Activated naive CD8-positive, alpha-beta T cell treated with anti-CD3 and anti-CD28 coated beads, Interleukin-2, amount 50 U/mL, for 24 hours (primary cell): Measurements from ENCODE around the gene SOX8.

Experiments used
- ATAC-seq: fragments of 150-1000 bp; cut with Tn5 transposase; one replicate; pipeline ENCODE4 v1.10.0; 2021
- DNase-seq: peaks from one replicate; pipeline ENCODE4 v3.0.0; 2021
- H3K27ac Mint-ChIP-seq: one replicate; pipeline ENCODE4 v1.8.0; 2021; ENCODE audit warnings: mild to moderate bottlenecking, mixed read lengths
- H3K27me3 Mint-ChIP-seq: one replicate; pipeline ENCODE4 v1.8.0; 2021; ENCODE audit warnings: mixed read lengths
- H3K36me3 Mint-ChIP-seq: one replicate; pipeline ENCODE4 v1.8.0; 2021; ENCODE audit warnings: low read depth, mixed read lengths
- H3K4me1 Mint-ChIP-seq: one replicate; pipeline ENCODE4 v1.8.0; 2021; ENCODE audit warnings: mixed read lengths
- H3K4me3 Mint-ChIP-seq: one replicate; pipeline ENCODE4 v1.8.0; 2021; ENCODE audit warnings: mild to moderate bottlenecking, moderate library complexity, mixed read lengths
- H3K9me3 Mint-ChIP-seq: one replicate; pipeline ENCODE4 v1.8.0; 2021; ENCODE audit warnings: mixed read lengths

Gene SOX8

DNA sequence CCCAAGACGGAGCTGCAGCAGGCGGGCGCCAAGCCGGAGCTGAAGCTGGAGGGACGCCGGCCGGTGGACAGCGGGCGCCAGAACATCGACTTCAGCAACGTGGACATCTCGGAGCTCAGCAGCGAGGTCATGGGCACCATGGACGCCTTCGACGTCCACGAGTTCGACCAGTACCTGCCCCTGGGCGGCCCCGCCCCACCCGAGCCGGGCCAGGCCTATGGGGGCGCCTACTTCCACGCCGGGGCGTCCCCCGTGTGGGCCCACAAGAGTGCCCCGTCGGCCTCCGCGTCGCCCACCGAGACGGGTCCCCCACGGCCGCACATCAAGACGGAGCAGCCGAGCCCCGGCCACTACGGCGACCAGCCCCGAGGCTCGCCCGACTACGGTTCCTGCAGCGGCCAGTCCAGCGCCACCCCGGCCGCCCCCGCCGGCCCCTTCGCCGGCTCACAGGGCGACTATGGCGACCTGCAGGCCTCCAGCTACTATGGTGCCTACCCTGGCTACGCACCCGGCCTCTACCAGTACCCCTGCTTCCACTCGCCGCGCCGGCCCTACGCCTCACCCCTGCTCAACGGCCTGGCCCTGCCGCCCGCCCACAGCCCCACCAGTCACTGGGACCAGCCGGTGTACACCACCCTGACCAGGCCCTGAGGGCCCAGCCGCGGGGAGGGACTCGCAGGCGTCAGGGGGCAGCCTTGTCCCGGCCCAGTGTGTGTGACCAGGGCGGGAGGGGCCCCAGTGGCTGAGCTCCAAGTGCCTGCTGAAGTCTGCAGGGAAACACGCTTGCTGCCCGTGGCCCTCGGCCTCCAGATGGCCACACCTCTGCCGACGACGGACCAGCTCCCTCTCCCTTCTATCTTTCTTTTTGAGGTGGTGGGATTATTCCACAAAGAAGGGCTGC, 3.4 kb downstream of the SOX8 start:
- H3K4me3 Mint-ChIP-seq = no peak overlapping the region

DNA sequence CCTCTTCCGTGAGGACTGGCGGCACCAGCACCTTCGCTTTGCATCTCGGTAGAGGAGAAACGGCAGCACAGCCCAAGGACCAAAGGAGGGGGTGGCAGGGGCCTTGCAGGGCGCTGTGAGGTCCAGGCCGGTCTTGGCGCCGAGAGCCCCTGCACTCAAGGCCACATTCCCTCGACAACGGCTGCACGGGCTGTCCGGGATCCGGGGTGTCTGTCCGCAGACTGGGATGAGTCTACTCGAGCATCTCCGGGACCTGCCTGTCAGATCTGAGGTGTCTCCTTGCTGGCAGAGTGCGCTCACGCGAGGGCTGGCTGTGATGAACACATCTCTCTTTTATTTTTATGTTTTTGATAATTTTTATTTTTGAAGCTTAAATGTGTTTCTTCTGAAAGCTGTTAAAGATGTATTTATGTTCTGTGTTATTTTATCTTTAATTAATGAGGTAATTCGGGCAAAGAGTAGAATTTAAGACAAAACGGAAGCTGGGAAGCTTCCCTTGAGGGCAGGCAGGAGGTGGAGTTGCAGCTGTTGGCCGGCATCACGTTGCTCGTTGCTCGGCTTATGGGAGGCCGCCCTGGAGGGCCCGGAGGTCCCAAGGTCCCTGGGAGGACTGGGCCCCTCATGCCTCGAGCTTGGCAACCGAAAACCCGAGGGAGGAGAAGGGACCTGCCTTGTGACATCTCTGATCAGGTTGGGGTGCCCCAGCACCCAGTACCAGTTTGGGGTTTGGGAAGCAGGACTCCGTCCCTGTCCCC, 4.3 kb downstream of the SOX8 start:
- H3K4me3 Mint-ChIP-seq = no peak overlapping the region
- ATAC-seq (no peak), DNase-seq (no peak)
- peaks cover 12% of the 10 kb centered on the region for H3K4me1 Mint-ChIP-seq
- no peaks in the 10 kb centered on the region for H3K36me3 Mint-ChIP-seq
- H3K9me3 Mint-ChIP-seq = no peaks in the 10 kb centered on the region
- H3K27ac Mint-ChIP-seq = no peak overlapping the region
- H3K27me3 Mint-ChIP-seq = peaks cover 4% of the 10 kb centered on the region

More for the DNA sequence above, 3.4 kb downstream of the SOX8 start:
- Mint-ChIP-seq H3K9me3 (no peaks in the 10 kb centered on the region), H3K36me3 (no peaks in the 10 kb centered on the region), H3K4me1 (peaks cover 12% of the 10 kb centered on the region), H3K27me3 (peaks cover 4% of the 10 kb centered on the region), H3K27ac (no peak overlapping the region)
- no peak for DNase-seq
- ATAC-seq = no peak

DNA sequence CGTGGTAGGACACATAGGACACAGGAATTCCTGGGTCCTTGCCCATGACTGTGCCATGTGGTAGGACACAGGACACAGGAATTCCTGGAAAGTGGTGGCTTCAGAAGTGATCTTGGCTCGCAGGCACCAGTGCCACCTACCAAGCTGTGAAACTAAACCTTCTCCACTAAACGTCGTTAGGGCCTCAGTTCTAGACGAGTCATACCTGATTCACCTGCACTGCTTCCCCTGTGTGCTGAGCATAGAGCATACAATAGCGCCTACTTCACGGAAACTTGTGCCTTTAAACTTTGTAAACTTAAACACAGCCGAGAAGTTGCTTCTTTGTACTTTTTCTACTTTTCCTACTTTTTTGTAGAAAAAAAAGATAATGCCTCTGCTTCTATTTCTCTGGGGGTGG, 4.8 kb downstream of the SOX8 start:
- Mint-ChIP-seq H3K36me3 (no peaks in the 10 kb centered on the region), H3K27me3 (peaks cover 4% of the 10 kb centered on the region), H3K9me3 (no peaks in the 10 kb centered on the region), H3K4me1 (peaks cover 10% of the 10 kb centered on the region), H3K27ac (no peak overlapping the region), H3K4me3 (no peak overlapping the region)
- DNase-seq (no peak), ATAC-seq (peak; percentile 75)

DNA sequence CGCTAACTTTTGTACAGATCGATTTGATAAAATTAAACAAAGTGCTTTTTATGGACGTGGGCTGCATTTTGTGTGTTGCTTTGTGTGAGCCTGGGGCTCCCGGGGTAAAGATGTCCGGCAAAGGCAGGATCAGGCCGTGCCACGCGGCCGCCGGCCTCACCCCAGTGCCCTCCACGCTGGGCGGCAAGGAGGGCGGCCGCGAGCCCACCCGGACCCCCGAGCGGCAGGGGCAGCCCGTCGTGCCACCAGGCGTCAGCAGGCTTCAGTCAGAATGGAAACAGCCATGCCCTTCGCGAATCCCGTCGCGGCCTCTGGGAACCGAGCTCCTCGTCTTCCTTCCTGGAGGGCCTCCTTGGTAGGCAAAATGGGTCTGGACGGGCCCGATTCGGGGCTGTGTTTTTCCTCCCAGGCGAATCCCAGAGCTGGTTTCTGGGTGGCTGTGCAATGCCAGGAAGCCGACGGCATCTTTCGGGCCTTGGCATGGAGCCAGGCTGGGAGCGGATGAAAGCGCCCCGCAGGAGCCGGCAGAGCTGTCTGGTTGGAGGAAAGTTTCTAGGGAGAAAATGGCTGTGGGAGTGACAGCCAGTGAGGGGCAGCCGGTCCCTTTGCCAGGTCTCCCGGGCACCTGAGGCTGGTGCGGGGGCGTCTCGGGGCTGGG, 5.5 kb downstream of the SOX8 start:
- DNase-seq (no peak), ATAC-seq (no peak)
- H3K36me3 Mint-ChIP-seq = no peaks in the 10 kb centered on the region
- peaks cover 4% of the 10 kb centered on the region for H3K27me3 Mint-ChIP-seq
- no peak overlapping the region for H3K4me3 Mint-ChIP-seq
- H3K27ac Mint-ChIP-seq = no peak overlapping the region
- peaks cover 10% of the 10 kb centered on the region for H3K4me1 Mint-ChIP-seq
- H3K9me3 Mint-ChIP-seq = no peaks in the 10 kb centered on the region

GRCh38 chr16:987906-988305, 6.3 kb downstream of the SOX8 start:
- no peak overlapping the region for H3K4me3 Mint-ChIP-seq
- ATAC-seq (no peak), DNase-seq (no peak)
- H3K4me1 Mint-ChIP-seq = peaks cover 10% of the 10 kb centered on the region
- H3K9me3 Mint-ChIP-seq = no peaks in the 10 kb centered on the region
- peaks cover under 1% of the 10 kb centered on the region for H3K27me3 Mint-ChIP-seq
- no peak overlapping the region for H3K27ac Mint-ChIP-seq
- no peaks in the 10 kb centered on the region for H3K36me3 Mint-ChIP-seq

GRCh38 chr16:988471-989353, 7.1 kb downstream of the SOX8 start:
- Mint-ChIP-seq H3K4me1 (peaks cover 10% of the 10 kb centered on the region), H3K27me3 (no peaks in the 10 kb centered on the region), H3K36me3 (no peaks in the 10 kb centered on the region), H3K9me3 (no peaks in the 10 kb centered on the region), H3K27ac (no peak overlapping the region), H3K4me3 (no peak overlapping the region)
- no peak for DNase-seq
- no peak for ATAC-seq

GRCh38 chr16:989354-989814, 7.8 kb downstream of the SOX8 start:
- Mint-ChIP-seq H3K36me3 (no peaks in the 10 kb centered on the region), H3K9me3 (no peaks in the 10 kb centered on the region), H3K4me3 (no peak overlapping the region), H3K27ac (no peak overlapping the region), H3K4me1 (peaks cover 12% of the 10 kb centered on the region), H3K27me3 (no peaks in the 10 kb centered on the region)
- DNase-seq (no peak), ATAC-seq (no peak)

DNA sequence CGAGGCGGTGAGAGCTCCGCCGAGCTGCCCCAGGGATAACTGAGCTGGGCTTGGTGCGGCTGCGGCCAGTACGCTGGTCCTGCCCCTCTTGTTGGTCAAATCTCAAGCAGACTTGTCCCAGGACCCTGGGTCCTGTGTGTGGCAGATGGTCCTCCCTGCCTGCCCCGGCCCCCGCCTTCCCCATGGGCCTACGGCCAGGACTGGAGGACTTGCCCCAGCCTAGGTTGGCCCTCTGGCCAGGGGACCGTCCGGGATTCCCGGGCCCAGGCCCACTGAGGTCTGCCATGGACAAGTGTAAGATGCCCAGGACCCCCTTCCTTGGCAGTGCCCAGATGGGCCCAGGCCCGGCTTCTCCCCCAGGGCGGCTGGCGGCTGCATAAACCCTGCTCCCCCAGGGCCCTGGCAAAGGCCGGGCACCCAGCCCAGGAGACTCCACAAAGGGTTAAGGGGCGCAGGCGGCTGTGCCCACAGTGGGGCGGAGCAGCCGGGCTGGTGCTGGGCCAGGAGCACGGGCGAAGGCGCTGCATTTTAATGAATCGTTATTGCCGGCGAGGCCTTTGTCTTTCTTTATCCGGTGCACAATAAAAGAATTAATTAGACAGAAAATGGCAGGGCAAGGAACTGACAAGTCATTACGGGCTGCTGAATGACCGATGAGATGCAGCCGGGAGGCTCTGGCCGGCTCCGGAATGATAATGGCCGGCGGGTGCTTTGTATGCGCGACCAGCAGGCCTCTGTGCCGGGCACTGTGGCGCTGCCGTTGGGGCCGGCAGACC, 9.1 kb downstream of the SOX8 start:
- DNase-seq (no peak), ATAC-seq (no peak)
- Mint-ChIP-seq H3K9me3 (no peaks in the 10 kb centered on the region), H3K27me3 (peaks cover 3% of the 10 kb centered on the region), H3K4me3 (no peak overlapping the region), H3K27ac (no peak overlapping the region), H3K4me1 (peaks cover 23% of the 10 kb centered on the region), H3K36me3 (peaks cover 3% of the 10 kb centered on the region)

DNA sequence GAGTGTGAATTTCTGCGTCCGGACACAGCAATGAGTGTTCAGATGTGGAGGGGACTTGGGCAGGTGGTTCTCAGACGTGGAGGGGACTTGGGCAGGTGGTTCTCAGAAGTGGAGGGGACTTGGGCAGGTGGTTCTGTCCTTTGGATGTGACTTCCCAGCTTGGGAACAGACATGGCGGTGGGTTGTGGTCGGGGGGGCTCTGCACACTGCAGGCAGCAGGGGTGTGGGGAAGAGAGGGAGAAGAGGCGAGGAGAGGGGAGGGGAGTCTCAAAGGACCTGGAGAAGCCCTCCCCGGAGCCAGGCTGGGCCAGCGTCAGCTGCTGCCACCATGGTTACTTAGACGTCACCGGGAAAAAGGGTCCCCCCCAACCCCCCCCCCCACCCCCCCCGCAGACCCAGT, 9.8 kb downstream of the SOX8 start:
- Mint-ChIP-seq H3K4me3 (no peak overlapping the region), H3K4me1 (peaks cover 24% of the 10 kb centered on the region), H3K27ac (no peak overlapping the region), H3K9me3 (no peaks in the 10 kb centered on the region), H3K27me3 (peaks cover 6% of the 10 kb centered on the region), H3K36me3 (peaks cover 3% of the 10 kb centered on the region)
- DNase-seq (no peak), ATAC-seq (no peak)

DNA sequence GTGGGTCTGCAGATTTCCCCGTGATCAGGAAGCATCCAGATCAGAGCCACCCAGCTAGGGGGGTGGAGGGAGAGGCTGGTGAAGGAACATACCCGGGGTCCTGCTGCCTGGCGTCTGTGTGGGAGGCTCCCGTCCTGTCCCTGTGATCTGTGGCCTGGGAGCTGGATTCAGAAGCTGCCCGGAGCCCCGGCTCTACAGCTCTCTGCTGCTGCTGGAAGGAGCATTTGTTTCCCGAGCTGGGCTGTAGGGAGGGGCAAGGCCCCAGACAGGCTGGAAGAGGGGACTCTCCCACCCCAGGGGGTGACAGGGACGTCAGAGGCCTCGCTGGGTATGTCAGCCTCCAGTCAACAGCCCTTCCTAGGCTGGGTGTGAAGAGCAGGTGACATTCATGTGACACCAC, 10.2 kb downstream of the SOX8 start:
- Mint-ChIP-seq H3K27ac (no peak overlapping the region), H3K9me3 (no peaks in the 10 kb centered on the region), H3K4me3 (no peak overlapping the region), H3K27me3 (peaks cover 8% of the 10 kb centered on the region), H3K4me1 (peaks cover 24% of the 10 kb centered on the region), H3K36me3 (peaks cover 3% of the 10 kb centered on the region)
- DNase-seq (no peak), ATAC-seq (no peak)

DNA sequence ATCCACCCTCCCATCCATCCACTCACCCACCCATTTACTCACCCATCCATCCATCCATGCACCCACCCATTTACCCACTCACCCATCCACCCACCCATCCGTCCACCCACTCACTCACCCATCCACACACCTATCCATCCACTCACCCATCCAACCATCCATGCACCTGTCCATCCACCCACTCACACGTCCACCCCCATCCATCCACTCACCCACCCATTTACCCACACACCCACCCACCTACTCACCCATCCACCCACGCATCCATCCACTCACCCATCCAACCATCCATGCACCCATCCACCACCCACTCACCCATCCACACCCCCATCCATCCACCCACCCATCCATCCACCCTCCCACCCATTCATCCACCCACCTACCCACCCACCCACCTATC, 12.2 kb downstream of the SOX8 start:
- no peaks in the 10 kb centered on the region for H3K9me3 Mint-ChIP-seq
- H3K27me3 Mint-ChIP-seq = peaks cover 11% of the 10 kb centered on the region
- H3K36me3 Mint-ChIP-seq = peaks cover 3% of the 10 kb centered on the region
- DNase-seq (no peak), ATAC-seq (no peak)
- H3K4me3 Mint-ChIP-seq = no peak overlapping the region
- H3K27ac Mint-ChIP-seq = no peak overlapping the region
- peaks cover 42% of the 10 kb centered on the region for H3K4me1 Mint-ChIP-seq

DNA sequence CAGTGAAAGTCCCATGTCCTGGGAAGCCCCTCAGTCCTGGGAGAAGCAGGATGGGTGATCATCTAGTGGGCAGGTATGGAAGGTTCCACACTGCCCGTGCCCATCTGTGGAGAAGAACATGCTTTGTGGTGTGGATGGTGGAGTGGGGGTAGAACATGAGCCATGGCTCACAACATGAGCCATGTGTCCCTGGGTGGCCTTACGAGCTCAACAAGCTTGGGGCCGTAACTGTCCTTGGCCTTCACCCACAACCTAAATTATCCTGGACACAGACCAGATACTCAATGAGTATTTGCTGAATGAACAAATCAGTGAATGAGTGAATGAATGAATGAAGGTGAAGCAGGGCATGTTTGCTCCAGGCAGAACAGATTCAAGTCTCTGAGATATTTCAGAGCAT, 13.5 kb downstream of the SOX8 start:
- Mint-ChIP-seq H3K4me1 (peaks cover 47% of the 10 kb centered on the region), H3K36me3 (peaks cover 3% of the 10 kb centered on the region), H3K4me3 (no peak overlapping the region), H3K9me3 (no peaks in the 10 kb centered on the region), H3K27me3 (peaks cover 11% of the 10 kb centered on the region), H3K27ac (no peak overlapping the region)
- no peak for DNase-seq
- ATAC-seq = no peak

GRCh38 chr16:995783-996182, 14.2 kb downstream of the SOX8 start:
- DNase-seq (no peak), ATAC-seq (no peak)
- H3K27ac Mint-ChIP-seq = no peak overlapping the region
- H3K4me3 Mint-ChIP-seq = no peak overlapping the region
- peaks cover 3% of the 10 kb centered on the region for H3K36me3 Mint-ChIP-seq
- no peaks in the 10 kb centered on the region for H3K9me3 Mint-ChIP-seq
- H3K27me3 Mint-ChIP-seq = peaks cover 11% of the 10 kb centered on the region
- H3K4me1 Mint-ChIP-seq = peaks cover 47% of the 10 kb centered on the region
